Fibroblast of pulmonary artery (primary cell): Measurements from ENCODE around the gene IER5L.

Source experiments
- DNase-seq: peaks from one replicate; pipeline ENCODE4 v3.0.0-alpha.2; 2010; ENCODE audit warnings: low read depth
- H3K4me3 ChIP-seq: replicated peaks from 2 replicates; pipeline ENCODE4 v1.5.1; 2011; ENCODE audit warnings: low read depth, mild to moderate bottlenecking, control low read depth, low read length, moderate library complexity
- CTCF ChIP-seq: IDR thresholded peaks from 2 replicates; pipeline ENCODE4 v1.5.1; 2011; ENCODE audit warnings: mild to moderate bottlenecking, control low read depth, low read length, inconsistent platforms; ENCODE audit errors: missing control alignments

IER5L gene

DNA sequence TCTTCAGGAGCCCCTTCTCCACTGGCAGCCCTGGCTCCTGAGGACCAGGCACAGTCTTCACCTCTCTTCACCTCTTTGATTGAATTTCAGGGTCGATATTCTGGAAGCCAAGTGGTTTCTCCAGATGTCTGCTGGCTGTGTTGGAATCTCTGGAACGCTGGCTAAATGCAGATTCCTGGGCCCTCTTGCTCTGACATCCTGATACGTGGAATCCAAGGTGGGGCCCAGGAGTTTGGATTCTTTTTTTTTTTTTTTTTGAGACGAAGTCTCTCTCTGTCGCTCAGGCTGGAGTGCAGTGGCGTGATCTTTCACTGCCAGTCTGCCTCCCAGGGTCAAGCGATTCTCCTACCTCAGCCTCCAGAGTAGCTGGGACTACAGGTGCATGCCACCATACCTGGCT, 26.8 kb upstream of the IER5L start:
- no peak for DNase-seq
- no peak for TF ChIP-seq CTCF
- no peak overlapping the region for H3K4me3 ChIP-seq

GRCh38 chr9:129203556-129203909, 25.5 kb upstream of the IER5L start:
- peak overlapping the region; percentile 67 for H3K4me3 ChIP-seq
- no peak for DNase-seq
- TF ChIP-seq CTCF: no peak

- peak; percentile 74 for DNase-seq
- peak overlapping the region; percentile 67 for H3K4me3 ChIP-seq
- no peak for TF ChIP-seq CTCF
These were observed 24.8 kb upstream of the IER5L start for GRCh38 chr9:129202613-129203555.

- DNase-seq: no peak
- no peak overlapping the region for H3K4me3 ChIP-seq
- no peak for TF ChIP-seq CTCF
These were observed 23.8 kb upstream of the IER5L start for GRCh38 chr9:129201866-129202265.

DNA sequence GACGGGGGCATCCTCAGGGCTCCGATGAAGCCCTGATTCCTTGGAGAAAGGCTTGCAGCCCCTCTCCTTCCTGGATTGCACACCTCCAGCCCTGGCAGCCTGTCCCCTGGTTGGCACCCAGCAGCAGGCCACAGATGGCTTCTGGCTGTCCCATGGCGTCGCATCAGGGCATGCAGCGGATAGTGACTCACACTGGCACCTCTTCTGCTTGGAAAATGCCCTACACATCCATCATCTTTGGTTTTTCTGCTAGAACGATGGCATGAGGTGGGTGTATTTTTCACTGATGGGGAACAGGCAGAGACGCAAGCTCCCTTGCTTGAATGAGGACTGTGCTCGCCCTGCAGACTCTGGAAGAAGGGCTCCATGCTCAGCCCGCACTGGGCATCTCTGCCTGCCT, 23.2 kb upstream of the IER5L start:
- no peak overlapping the region for H3K4me3 ChIP-seq
- TF ChIP-seq CTCF: no peak
- no peak for DNase-seq

GRCh38 chr9:129200255-129200654, 22.2 kb upstream of the IER5L start:
- DNase-seq: no peak
- TF ChIP-seq CTCF: no peak
- no peak overlapping the region for H3K4me3 ChIP-seq

- DNase-seq: no peak
- H3K4me3 ChIP-seq: no peak overlapping the region
- no peak for TF ChIP-seq CTCF
These were observed 21.0 kb upstream of the IER5L start for GRCh38 chr9:129199044-129199435.
